ENCODE results near the gene METRN. TPM values are rescaled to one million over a fixed set of nuclear protein-coding genes. Genes with fewer than 3 reads are reported as not detected.

METRN gene
- total RNA-seq, 4 donors from 2014 or later, result 24.4 to 42.1 (median 33.3) TPM

- peaks cover 12 to 36% (median 15%) of the 10 kb centered on the region in 3 donors for H3K27me3 ChIP-seq
- no peaks in the 10 kb centered on the region for H3K36me3 ChIP-seq
- no peak for DNase-seq
- H3K27ac ChIP-seq, result no peak overlapping the region
- no peak for ATAC-seq
- H3K9me3 ChIP-seq, result no peaks in the 10 kb centered on the region
- H3K4me1 ChIP-seq, result no peaks in the 10 kb centered on the region
- in situ Hi-C loops (cut with MboI; ENCODE audit: low sequenced_read_pairs in 4 of 4), result no loop called here
- intact Hi-C loops (cut with DNase I; ENCODE audit: low total_unique reads), result no loop called here
- H3K4me3 ChIP-seq, result no peak overlapping the region
- TF ChIP-seq CTCF (IDR thresholded peaks at IDR 0.05 in 4 of 5, conservative IDR thresholded peaks at IDR 0.05 in 1 of 5) (no peak), POLR2A (IDR thresholded peaks at IDR 0.05) (no peak)
These were observed 39.7 kb downstream of the METRN start for GRCh38 chr16:754656-755055.

GRCh38 chr16:756428-756827 lies 41.5 kb downstream of the METRN start:
- in situ Hi-C loops (cut with MboI; ENCODE audit: low sequenced_read_pairs in 4 of 4), result no loop called here
- no peaks in the 10 kb centered on the region for H3K9me3 ChIP-seq
- TF ChIP-seq CTCF (IDR thresholded peaks at IDR 0.05 in 4 of 5, conservative IDR thresholded peaks at IDR 0.05 in 1 of 5), result no peak
- TF ChIP-seq POLR2A (IDR thresholded peaks at IDR 0.05), result no peak
- no peak for ATAC-seq
- intact Hi-C loops (cut with DNase I; ENCODE audit: low total_unique reads), result no loop called here
- H3K36me3 ChIP-seq, result no peaks in the 10 kb centered on the region
- H3K4me3 ChIP-seq, result no peak overlapping the region
- peaks cover 12 to 35% (median 15%) of the 10 kb centered on the region in 3 donors for H3K27me3 ChIP-seq
- DNase-seq, result no peak
- H3K27ac ChIP-seq, result no peak overlapping the region
- no peaks in the 10 kb centered on the region for H3K4me1 ChIP-seq

- Histone ChIP-seq H3K36me3 (no peaks in the 10 kb centered on the region), H3K4me1 (no peaks in the 10 kb centered on the region), H3K4me3 (no peak overlapping the region), H3K27me3 (peaks cover 0 to 22% (median 16%) of the 10 kb centered on the region in 3 donors), H3K27ac (no peak overlapping the region), H3K9me3 (no peaks in the 10 kb centered on the region)
- in situ Hi-C loops (cut with MboI; ENCODE audit: low sequenced_read_pairs in 4 of 4), result no loop called here
- ATAC-seq (no peak), DNase-seq (no peak)
- intact Hi-C loops (cut with DNase I; ENCODE audit: low total_unique reads), result no loop called here
- no peak for TF ChIP-seq CTCF (IDR thresholded peaks at IDR 0.05 in 4 of 5, conservative IDR thresholded peaks at IDR 0.05 in 1 of 5)
- TF ChIP-seq POLR2A (IDR thresholded peaks at IDR 0.05), result no peak
These were observed 44.4 kb downstream of the METRN start for GRCh38 chr16:759110-759910.

GRCh38 chr16:760065-760464 lies 45.1 kb downstream of the METRN start:
- TF ChIP-seq CTCF (IDR thresholded peaks at IDR 0.05 in 4 of 5, conservative IDR thresholded peaks at IDR 0.05 in 1 of 5) (no peak), POLR2A (IDR thresholded peaks at IDR 0.05) (no peak)
- Histone ChIP-seq H3K4me1 (no peaks in the 10 kb centered on the region), H3K36me3 (no peaks in the 10 kb centered on the region), H3K9me3 (no peaks in the 10 kb centered on the region), H3K4me3 (no peak overlapping the region), H3K27me3 (peaks cover 0 to 22% (median 15%) of the 10 kb centered on the region in 3 donors), H3K27ac (no peak overlapping the region)
- ATAC-seq (no peak), DNase-seq (no peak)
- intact Hi-C loops (cut with DNase I; ENCODE audit: low total_unique reads), result no loop called here
- in situ Hi-C loops (cut with MboI; ENCODE audit: low sequenced_read_pairs in 4 of 4), result no loop called here
